K562 (cell line): ENCODE data around the gene IL37. TPM values are rescaled to one million over a fixed set of nuclear protein-coding genes. Genes with fewer than 3 reads are reported as not detected.

Experiments
- ATAC-seq: fragments of 200-7000 bp; cut with Tn5 transposase; 3 replicates; pipeline ENCODE4 v1.9.1; 2020; ENCODE audit warnings: moderate library complexity
- BruUV-seq: library from RNA; stranded (reverse); fragments of 400-500 nt; replicated peaks from 2 replicates; lab custom pipeline; 2021; lab: Mats Ljungman, UMichigan
- CTCF ChIA-PET: fragments of 300-600 bp; formaldehyde crosslinking; extraction: SDS; loops from one replicate; lab custom pipeline; 2021; ENCODE audit warnings: low intra/inter-chr PET ratio; lab: Yijun Ruan, JAX
- POLR2A ChIA-PET: fragments of 300-600, 350-650 bp; sonication (Branson Sonifier 250); formaldehyde crosslinking; extraction: SDS; loops from one replicate; lab custom pipeline; 2021; ENCODE audit warnings: antibody characterized with exemption, inconsistent platforms; lab: Yijun Ruan, JAX
- DNase-seq, 4 experiments: peaks; one replicate each; pipeline versions ENCODE4 v3.0.0 to v3.0.0-alpha.2; 2011 to 2018; ENCODE audit warnings: low spot score in 3 of 4, mixed read lengths in 3 of 4; ENCODE audit errors: extremely low read depth in 1 of 4
- FAIRE-seq: peaks from 2 replicates; lab custom pipeline; 2011; peaks lifted over from hg19 to GRCh38; lab: Jason Lieb, UNC
- H2AFZ ChIP-seq: 2 replicates; pipeline ENCODE4 v1.6.0; 2011; ENCODE audit warnings: low read depth, low read length, control low read depth, inconsistent platforms
- H3K27ac ChIP-seq: fragments of 200-600 bp; 3 replicates; pipeline ENCODE4 v1.8.0; 2011; ENCODE audit warnings: low read depth, mild to moderate bottlenecking, control low read depth, inconsistent platforms, low read length, moderate library complexity, mixed read lengths; ENCODE audit errors: extremely low read depth
- H3K27me3 ChIP-seq, 2 experiments: fragments of 300-600 bp in 1 of 2; 2 replicates in 1 of 2; 3 replicates in 1 of 2; pipeline versions ENCODE4 v1.6.0 to v1.8.0; 2011; ENCODE audit warnings: inconsistent platforms in 2 of 2, low read length in 2 of 2, mild to moderate bottlenecking in 1 of 2, mixed read lengths in 1 of 2, moderate library complexity in 1 of 2; ENCODE audit not compliant: control insufficient read depth in 2 of 2, insufficient read depth in 2 of 2
- H3K36me3 ChIP-seq: fragments of 300-600 bp; 3 replicates; pipeline ENCODE4 v1.8.0; 2011; ENCODE audit warnings: mild to moderate bottlenecking, low read length, inconsistent platforms; ENCODE audit not compliant: control insufficient read depth, insufficient read depth
- H3K4me1 ChIP-seq, 2 experiments: fragments of 200-600 bp in 1 of 2; replicated peaks in 1 of 2; 2 replicates in 1 of 2; 3 replicates in 1 of 2; pipeline versions ENCODE4 v1.5.1 to v1.8.0; 2011; ENCODE audit warnings: inconsistent platforms in 2 of 2, low read length in 2 of 2, mild to moderate bottlenecking in 1 of 2, mixed read lengths in 1 of 2, moderate library complexity in 1 of 2; ENCODE audit not compliant: control insufficient read depth in 2 of 2, insufficient read depth in 2 of 2
- H3K4me2 ChIP-seq: 2 replicates; pipeline ENCODE4 v1.6.1; 2011; ENCODE audit warnings: low read length, control low read depth, inconsistent platforms, mixed read lengths; ENCODE audit not compliant: insufficient read depth
- H3K4me3 ChIP-seq: fragments of 200-600 bp; sonication (generic), shearing (Covaris generic); 2 replicates; pipeline ENCODE4 v1.5.1; 2016; ENCODE audit warnings: control low read depth, inconsistent platforms
- H3K79me2 ChIP-seq: fragments of 200-600 bp; 3 replicates; pipeline ENCODE4 v1.8.0; 2011; ENCODE audit warnings: low read length, inconsistent platforms; ENCODE audit not compliant: control insufficient read depth, insufficient read depth
- H3K9ac ChIP-seq, 2 experiments: 2 replicates each; pipeline versions ENCODE4 v1.6.0 to v1.6.1; 2011; ENCODE audit warnings: low read depth in 2 of 2, low read length in 2 of 2, control low read depth in 1 of 2, inconsistent platforms in 1 of 2, mild to moderate bottlenecking in 1 of 2, mixed read lengths in 1 of 2; ENCODE audit not compliant: insufficient read depth in 1 of 2
- H3K9me1 ChIP-seq: one replicate; pipeline ENCODE4 v1.6.0; 2011; ENCODE audit warnings: inconsistent platforms, mild to moderate bottlenecking, low read length, moderate library complexity; ENCODE audit not compliant: control insufficient read depth, insufficient read depth
- H3K9me3 ChIP-seq: replicated peaks from 2 replicates; pipeline ENCODE4 v1.5.1; 2011; ENCODE audit warnings: low read depth, low read length, inconsistent platforms; ENCODE audit not compliant: control insufficient read depth, insufficient read depth
- H4K20me1 ChIP-seq: replicated peaks from 2 replicates; pipeline ENCODE4 v1.6.1; 2011; ENCODE audit warnings: low read length, inconsistent platforms, mixed read lengths; ENCODE audit not compliant: control insufficient read depth, insufficient read depth
- CREB3L1 ChIP-seq: fragments of 450-650 bp; IDR thresholded peaks from 2 replicates; pipeline ENCODE4 v1.6.1; 2014; ENCODE audit warnings: low read depth, mild to moderate bottlenecking, moderate library complexity, borderline replicate concordance
- ELK3 ChIP-seq: fragments of 450-650 bp; formaldehyde crosslinking; IDR thresholded peaks from 2 replicates; pipeline ENCODE4 v1.4.0; 2020; ENCODE audit warnings: mild to moderate bottlenecking
- FOXJ3 ChIP-seq: sonication (generic); formaldehyde crosslinking; IDR thresholded peaks from 2 replicates; pipeline ENCODE4 v1.4.0; 2020; ENCODE audit warnings: mild to moderate bottlenecking, missing genetic modification reagents
- GATAD2A ChIP-seq: fragments of 450-650 bp; IDR thresholded peaks from 2 replicates; pipeline ENCODE4 v1.6.1; 2017
- KHSRP ChIP-seq: fragments of 450-650 bp; IDR thresholded peaks from 2 replicates; pipeline ENCODE4 v1.6.1; 2017
- NR2F6 ChIP-seq: fragments of 450-650 bp; formaldehyde crosslinking; IDR thresholded peaks from 2 replicates; pipeline ENCODE4 v1.4.0; 2020; ENCODE audit warnings: mild to moderate bottlenecking
- POLR3A ChIP-seq: IDR thresholded peaks from 2 replicates; pipeline ENCODE4 v1.6.1; 2011; ENCODE audit warnings: borderline replicate concordance, mild to moderate bottlenecking, moderate library complexity; ENCODE audit not compliant: insufficient read length, insufficient read depth; ENCODE audit errors: extremely low read depth
- RBM15 ChIP-seq: fragments of 200-400 bp; formaldehyde crosslinking; IDR thresholded peaks from 2 replicates; pipeline ENCODE4 v1.6.1; 2018; ENCODE audit warnings: mild to moderate bottlenecking, low read length, moderate library complexity; ENCODE audit not compliant: insufficient read depth
- SAFB2 ChIP-seq: fragments of 200-400 bp; formaldehyde crosslinking; IDR thresholded peaks from 2 replicates; pipeline ENCODE4 v1.6.1; 2018; ENCODE audit warnings: borderline replicate concordance, low read length, low read depth, moderate library complexity; ENCODE audit not compliant: severe bottlenecking
- SMARCE1 ChIP-seq: fragments of 450-650 bp; IDR thresholded peaks from 2 replicates; pipeline ENCODE4 v1.7.1; 2016; ENCODE audit warnings: mild to moderate bottlenecking
- TBP ChIP-seq: optimal IDR thresholded peaks from 2 replicates; pipeline ENCODE3; 2011; ENCODE audit warnings: low read depth, low read length, improper control_type of control experiment
- TCF3 ChIP-seq: sonication (generic); formaldehyde crosslinking; IDR thresholded peaks from 2 replicates; pipeline ENCODE4 v1.4.0; 2020; ENCODE audit warnings: mild to moderate bottlenecking, missing genetic modification reagents
- TFE3 ChIP-seq: fragments of 450-650 bp; formaldehyde crosslinking; IDR thresholded peaks from 2 replicates; pipeline ENCODE4 v1.4.0; 2020; ENCODE audit warnings: mild to moderate bottlenecking, mixed read lengths
- XRCC5 ChIP-seq: fragments of 200-400 bp; formaldehyde crosslinking; IDR thresholded peaks from 2 replicates; pipeline ENCODE4 v1.6.1; 2017; ENCODE audit warnings: low read depth, mild to moderate bottlenecking, low read length
- ZNF232 ChIP-seq: sonication (generic); formaldehyde crosslinking; IDR thresholded peaks from 2 replicates; pipeline ENCODE4 v1.8.0; 2022; ENCODE audit warnings: mild to moderate bottlenecking, missing genetic modification reagents
- WGBS: fragments of 100-300 bp; shearing (Covaris generic); methylation state at CpG from one replicate; pipeline ENCODE4 v1.1.6; 2016; ENCODE audit warnings: low coverage, mixed read lengths; ENCODE audit not compliant: insufficient coverage; ENCODE audit errors: missing lambda C conversion rate; 5-methylcytosine and 5-hydroxymethylcytosine counted together
- in situ Hi-C: fragments of 300-500 bp; cut with MboI; formaldehyde crosslinking; loops from 4 replicates; pipeline ENCODE4 v1.15.0; 2018; ENCODE audit warnings: inconsistent platforms, mixed read lengths
- intact Hi-C: fragments of 100-400 bp; cut with micrococcal nuclease; formaldehyde crosslinking; loops from 2 replicates; pipeline ENCODE4 v1.14.2; 2022
- polyA plus RNA-seq, 8 experiments: library from polyadenylated mRNA; depleted of rRNA in 4 of 8; stranded (reverse) in 5 of 8; unstranded in 3 of 8; fragments of >200 nt; fragmentation: Nextera tagmentation in 2 of 8; fragmentation: Illumina TruSeq in 1 of 8; extraction: Ambion mirVana in 2 of 8; extraction: Trizol in 1 of 8; gene quantifications; 2 replicates each; pipeline versions ENCODE4 v1.2.1 to v1.2.3, GENCODE V29; 2011 to 2014; ENCODE audit warnings: inconsistent platforms in 1 of 8, missing spikeins in 1 of 8
- total RNA-seq, 7 experiments: library from RNA; depleted of rRNA in 6 of 7; stranded (reverse); fragments of >200 nt in 6 of 7; fragmentation: Illumina TruSeq in 2 of 7; extraction: Trizol in 2 of 7; gene quantifications; 2 replicates each; pipeline versions ENCODE4 v1.2.1 to v1.2.3, GENCODE V29; 2011 to 2021; ENCODE audit warnings: low replicate concordance in 1 of 7
- TF ChIP-seq, protein P1 (sequence below): fragments of 450-650 bp; IDR thresholded peaks from 2 replicates; pipeline ENCODE4 v1.7.1; 2018; ENCODE audit warnings: mild to moderate bottlenecking, low read depth; ENCODE audit not compliant: partially characterized antibody

Gene IL37
- total and polyA plus RNA-seq, 9 of the 15 experiments (the other 6 are each of a cell fraction or from before 2014, with no cell fraction given) = not detected

GRCh38 chr2:112918256-112918655 lies 7.3 kb downstream of the IL37 start:
- FAIRE-seq = no peak
- WGBS = 17% methylated on average over 4 of the region's 4 CpGs
- no peak for TF ChIP-seq XRCC5
- no peak for TF ChIP-seq SAFB2
- TF ChIP-seq ELK3 = no peak
- no peak for TF ChIP-seq ZNF232
- no peak for TF ChIP-seq TBP
- TF ChIP-seq RBM15 = no peak
- no peak for TF ChIP-seq POLR3A
- TF ChIP-seq NR2F6 (CRISPR knock-in tag) = no peak
- TF ChIP-seq TCF3 (CRISPR knock-in tag) = no peak
- no peak for TF ChIP-seq KHSRP
- TF ChIP-seq, protein P1, sequence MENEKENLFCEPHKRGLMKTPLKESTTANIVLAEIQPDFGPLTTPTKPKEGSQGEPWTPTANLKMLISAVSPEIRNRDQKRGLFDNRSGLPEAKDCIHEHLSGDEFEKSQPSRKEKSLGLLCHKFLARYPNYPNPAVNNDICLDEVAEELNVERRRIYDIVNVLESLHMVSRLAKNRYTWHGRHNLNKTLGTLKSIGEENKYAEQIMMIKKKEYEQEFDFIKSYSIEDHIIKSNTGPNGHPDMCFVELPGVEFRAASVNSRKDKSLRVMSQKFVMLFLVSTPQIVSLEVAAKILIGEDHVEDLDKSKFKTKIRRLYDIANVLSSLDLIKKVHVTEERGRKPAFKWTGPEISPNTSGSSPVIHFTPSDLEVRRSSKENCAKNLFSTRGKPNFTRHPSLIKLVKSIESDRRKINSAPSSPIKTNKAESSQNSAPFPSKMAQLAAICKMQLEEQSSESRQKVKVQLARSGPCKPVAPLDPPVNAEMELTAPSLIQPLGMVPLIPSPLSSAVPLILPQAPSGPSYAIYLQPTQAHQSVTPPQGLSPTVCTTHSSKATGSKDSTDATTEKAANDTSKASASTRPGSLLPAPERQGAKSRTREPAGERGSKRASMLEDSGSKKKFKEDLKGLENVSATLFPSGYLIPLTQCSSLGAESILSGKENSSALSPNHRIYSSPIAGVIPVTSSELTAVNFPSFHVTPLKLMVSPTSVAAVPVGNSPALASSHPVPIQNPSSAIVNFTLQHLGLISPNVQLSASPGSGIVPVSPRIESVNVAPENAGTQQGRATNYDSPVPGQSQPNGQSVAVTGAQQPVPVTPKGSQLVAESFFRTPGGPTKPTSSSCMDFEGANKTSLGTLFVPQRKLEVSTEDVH = no peak
- no peak for TF ChIP-seq CREB3L1
- TF ChIP-seq TFE3 (CRISPR knock-in tag) = no peak
- no peak for TF ChIP-seq SMARCE1
- no peak for TF ChIP-seq FOXJ3 (CRISPR knock-in tag)
- TF ChIP-seq GATAD2A = no peak

More at GRCh38 chr2:112918256-112918655, 7.3 kb downstream of the IL37 start:
- no peak overlapping the region for H3K27ac ChIP-seq
- H3K4me2 ChIP-seq = no peak overlapping the region
- H2AFZ ChIP-seq = no peak overlapping the region
- in situ Hi-C loops = no loop called here
- intact Hi-C loops = no loop called here
- ATAC-seq = no peak
- no TSS peak for BruUV-seq
- H3K4me3 ChIP-seq = no peak overlapping the region
- no peak overlapping the region for H3K9ac ChIP-seq
- CTCF ChIA-PET = no interaction called here
- no peaks in the 10 kb centered on the region for H4K20me1 ChIP-seq
- no peaks in the 10 kb centered on the region for H3K9me1 ChIP-seq
- H3K4me1 ChIP-seq = peaks cover 0 to under 1% of the 10 kb centered on the region in 2 experiments; a peak in 2 of 5 replicates
- no peaks in the 10 kb centered on the region for H3K36me3 ChIP-seq
- no peaks in the 10 kb centered on the region for H3K9me3 ChIP-seq
- DNase-seq = no peak
- peaks cover 0 to 25% of the 10 kb centered on the region in 2 experiments; a peak in 4 of 5 replicates for H3K27me3 ChIP-seq
- POLR2A ChIA-PET = interaction anchor here (1.2 to 1.3 kb wide), 2 partner anchors 16 to 334 kb away, joined by 3 read pairs; partner anchors contain the start of gene CHCHD5
- H3K79me2 ChIP-seq = no peaks in the 10 kb centered on the region
